ENCODE results near the gene SFXN1.
"Not testable (repeated sequence)": the region's sequence is repeated elsewhere in the genome, so short reads cannot be mapped to it uniquely, and the experiment has no call there.

The SFXN1 gene

DNA sequence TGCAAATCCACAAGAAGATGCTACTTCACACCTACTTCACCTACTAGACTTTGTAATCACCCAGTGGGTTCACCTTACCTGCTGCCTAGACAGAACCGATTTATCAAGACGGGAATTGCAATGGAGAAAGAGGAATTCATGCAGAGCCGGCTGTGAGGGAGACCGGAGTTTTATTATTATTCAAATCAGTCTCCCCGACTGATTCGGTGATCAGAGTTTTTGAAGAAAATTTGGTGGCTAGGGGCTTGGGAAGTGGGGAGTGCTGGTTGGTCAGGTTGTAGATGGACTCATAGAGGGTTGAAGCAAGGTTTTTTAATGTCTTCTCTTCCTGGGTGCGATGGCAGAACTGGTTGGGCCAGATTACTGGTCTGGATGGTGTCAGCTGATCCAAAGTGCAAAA is 23.4 kb downstream of the SFXN1 start:
- DNase-seq = no peak

DNA sequence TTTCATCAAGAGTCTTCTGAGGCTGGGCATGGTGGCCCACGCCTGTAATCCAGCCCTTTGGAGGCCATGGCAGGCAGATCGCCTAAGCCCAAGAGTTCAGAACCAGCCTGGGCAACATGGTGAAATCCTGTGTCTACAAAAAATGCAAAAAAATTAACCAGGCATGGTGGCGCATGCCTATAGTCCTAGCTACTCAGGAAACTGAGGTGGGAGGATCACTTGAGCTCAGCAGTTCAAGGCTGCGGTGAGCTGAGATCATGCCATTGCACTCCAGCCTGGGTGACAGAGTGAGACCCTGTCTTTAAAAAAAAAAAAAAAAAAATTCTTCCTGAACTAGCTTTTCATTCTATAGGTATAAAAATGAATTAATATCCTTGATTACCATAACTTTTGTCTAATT is 29.3 kb downstream of the SFXN1 start:
- DNase-seq = not testable (repeated sequence)

DNA sequence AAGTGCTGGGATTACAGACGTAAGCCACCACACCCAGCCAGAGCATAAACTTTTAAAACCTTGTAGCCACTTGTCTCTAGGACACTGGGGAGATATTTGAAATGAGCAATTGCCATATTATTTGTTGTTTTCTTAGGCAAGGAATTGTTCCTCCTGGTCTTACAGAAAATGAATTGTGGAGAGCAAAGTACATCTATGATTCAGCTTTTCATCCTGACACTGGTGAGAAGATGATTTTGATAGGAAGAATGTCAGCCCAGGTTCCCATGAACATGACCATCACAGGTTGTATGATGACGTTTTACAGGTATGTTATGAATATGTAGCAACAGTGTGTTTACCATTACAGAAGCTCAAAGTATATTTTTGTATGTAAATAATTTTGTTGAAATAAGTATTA is 30.5 kb downstream of the SFXN1 start:
- no peak for DNase-seq

- no peak for DNase-seq
These were observed 34.9 kb downstream of the SFXN1 start for GRCh38 chr5:175513297-175513696.

- no peak for DNase-seq
These were observed 35.4 kb downstream of the SFXN1 start for GRCh38 chr5:175513726-175514125.

GRCh38 chr5:175516933-175517823 is 38.8 kb downstream of the SFXN1 start:
- DNase-seq = no peak

DNA sequence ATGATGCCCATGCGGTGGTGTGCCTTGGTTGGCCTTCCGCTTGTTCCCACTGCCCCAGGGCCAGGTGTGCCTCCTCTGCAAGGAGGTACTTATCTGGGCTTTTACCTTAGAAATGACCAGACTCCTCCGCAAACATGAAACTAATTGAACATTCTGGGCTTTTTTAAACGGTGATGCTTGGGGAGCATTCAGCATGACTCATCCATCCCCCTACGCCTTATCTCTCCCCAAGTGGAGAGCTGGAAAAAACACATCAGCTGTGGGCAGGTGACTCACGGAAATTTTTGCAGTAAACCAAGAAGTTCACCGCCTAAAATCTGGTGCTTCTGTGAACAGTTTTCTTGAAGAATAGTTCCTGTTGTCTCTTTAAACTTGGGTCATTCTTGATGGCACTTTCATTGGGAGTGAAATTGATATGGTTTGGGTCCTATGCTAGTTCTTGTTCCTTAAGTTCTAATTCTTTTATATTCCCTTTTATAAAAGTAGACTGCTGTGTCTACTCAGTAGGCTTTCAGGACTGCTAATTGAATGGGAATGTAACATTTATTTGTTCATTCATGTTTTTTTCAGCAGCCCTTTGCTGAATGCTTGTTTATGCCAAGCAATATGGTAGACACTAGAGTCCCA is 39.6 kb downstream of the SFXN1 start:
- no peak for DNase-seq

GRCh38 chr5:175519006-175519405 is 40.6 kb downstream of the SFXN1 start:
- no peak for DNase-seq

DNA sequence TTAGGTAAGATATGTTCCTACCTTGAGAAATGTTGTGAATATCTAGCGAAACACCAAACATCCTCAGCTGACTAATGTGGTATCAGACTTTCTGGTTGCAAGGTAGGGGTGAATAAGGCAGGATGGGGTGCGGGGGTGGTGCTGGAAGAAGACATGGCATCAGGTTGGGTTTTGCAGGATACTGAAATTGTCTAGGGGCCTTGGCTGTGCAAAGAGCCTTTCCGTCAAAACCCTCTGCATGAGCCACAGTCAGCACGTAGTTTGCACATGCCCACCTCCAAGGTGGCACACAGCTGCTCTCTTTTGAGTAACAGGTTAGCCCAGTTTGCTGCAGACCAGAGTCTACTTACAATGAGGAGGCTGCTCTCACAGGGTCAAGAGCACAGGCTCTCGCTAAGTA is 42.0 kb downstream of the SFXN1 start:
- DNase-seq = no peak

GRCh38 chr5:175520873-175521272 is 42.5 kb downstream of the SFXN1 start:
- DNase-seq = no peak

DNA sequence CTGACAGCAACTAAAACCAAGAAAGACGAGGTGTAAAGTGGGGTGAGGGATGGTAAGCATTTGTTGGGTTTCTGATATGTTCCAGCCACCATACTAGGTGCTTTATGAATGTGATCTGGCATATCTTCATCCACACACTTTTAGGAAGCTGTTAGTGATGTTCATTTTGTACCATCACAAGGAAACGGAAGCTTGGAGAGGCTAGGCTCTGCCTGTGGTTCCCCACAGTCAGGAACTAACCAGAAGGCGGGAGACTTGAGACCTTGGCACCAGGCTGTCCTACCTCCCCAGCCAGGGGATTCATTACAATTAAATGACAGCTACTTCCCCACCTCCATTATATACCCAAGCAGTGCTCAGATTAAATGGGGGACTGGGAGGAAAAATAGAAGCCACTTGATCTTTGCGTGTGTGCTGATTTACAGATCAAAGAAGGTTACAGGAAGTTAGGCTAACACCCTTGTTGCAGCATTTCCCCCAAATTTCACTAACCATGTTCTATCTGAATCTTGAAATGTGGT is 43.0 kb downstream of the SFXN1 start:
- DNase-seq = no peak

DNA sequence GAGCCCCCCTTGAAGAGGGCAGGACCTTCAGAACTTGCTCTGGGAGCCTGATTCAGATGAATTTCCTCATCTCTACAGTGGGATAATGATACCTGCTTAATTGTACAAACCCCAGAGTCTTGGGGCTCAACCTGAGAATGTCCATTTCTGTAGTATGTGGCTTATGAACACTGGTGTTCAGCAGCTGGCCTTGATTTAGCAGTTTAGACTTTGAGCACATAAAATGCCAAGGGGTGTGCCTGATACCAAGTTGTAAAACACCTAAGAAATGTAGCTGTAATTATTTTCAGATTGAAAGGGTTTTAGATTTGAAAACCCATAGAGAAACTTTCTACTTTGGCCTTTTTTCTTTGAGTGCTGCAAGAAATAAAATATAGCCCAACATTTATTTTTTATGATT is 44.9 kb downstream of the SFXN1 start:
- no peak for DNase-seq

GRCh38 chr5:175524211-175524610 is 45.9 kb downstream of the SFXN1 start:
- no peak for DNase-seq

DNA sequence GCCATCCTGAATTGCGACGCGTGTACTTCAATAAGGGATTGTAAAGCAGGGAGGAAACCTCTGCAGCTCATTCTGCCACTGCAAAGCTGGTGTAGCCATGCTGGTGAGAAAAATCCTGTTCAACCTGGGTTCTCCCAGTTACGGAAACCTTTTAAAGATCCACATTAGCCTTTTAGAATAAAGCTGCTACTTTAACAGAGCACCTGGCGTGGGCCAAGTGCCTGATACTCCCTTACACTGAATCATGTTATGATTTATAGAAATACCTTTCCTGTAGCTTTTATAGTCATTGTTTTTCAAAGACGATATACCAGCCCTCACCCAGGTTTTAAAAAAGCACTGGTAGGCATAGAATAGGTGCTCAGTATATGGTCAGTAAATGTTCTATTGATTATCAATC is 48.3 kb downstream of the SFXN1 start:
- DNase-seq = no peak

DNA sequence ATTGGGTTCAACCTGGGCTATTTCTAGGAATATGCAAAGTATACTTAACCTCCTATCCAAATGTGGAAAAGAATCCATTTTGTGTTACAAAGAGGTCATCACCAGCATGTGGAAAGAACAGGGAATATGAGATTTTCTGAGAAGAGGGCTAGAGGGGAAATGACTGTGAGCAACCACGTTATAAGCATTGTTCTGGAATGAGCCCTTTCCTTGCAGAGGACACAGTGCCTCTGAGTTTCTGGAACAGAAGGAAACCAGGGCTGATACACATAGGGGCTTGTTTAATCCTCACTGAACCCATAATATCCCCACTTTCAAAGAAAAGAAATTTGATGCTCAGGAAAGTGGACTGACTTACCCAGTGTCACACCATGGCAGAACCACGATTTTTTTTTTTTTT is 53.0 kb downstream of the SFXN1 start:
- no peak for DNase-seq

DNA sequence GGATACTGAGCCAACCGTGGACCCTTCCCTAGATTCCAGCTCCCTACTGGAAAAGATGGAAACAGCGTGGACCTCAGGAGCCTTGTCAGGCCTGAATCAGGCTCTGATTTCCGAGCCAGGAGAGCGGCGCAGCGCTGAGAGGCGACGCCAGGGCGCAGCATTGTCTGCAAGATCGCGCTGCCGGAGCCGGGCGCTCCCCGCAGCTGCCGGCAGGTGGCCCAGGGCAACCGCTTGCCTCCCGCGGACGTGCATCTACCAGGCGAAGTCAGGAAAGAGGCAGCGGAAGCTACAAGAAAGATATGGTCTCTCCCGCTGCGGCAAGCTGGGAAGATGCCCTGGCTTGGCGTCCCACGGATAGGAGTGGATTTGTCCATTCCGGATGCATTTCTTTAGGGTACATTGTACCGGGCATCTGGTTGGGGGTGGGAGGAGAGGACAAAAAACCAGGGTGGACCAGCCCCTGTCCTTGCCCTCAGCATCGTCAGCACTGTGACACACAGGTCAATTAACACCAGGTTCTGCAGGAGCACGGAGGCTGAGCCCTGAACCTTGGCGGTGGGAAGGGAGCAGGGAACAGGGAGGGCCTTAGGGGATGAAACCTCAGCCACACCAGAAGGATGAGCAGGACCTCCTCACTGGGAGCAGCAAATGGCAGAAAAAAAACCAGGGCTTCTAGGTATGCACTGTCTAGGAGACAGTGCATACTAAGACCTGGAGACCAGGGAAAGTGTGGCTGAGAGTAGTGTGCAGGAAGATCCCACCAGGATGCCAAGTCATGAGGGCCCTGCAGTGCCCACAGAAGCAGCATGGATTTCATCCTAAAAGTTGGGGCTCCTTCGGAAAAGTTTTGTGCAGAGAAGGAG is 55.9 kb downstream of the SFXN1 start:
- peak; percentile 2 for DNase-seq

GRCh38 chr5:175535331-175535730 is 57.0 kb downstream of the SFXN1 start:
- not testable (repeated sequence) for DNase-seq

DNA sequence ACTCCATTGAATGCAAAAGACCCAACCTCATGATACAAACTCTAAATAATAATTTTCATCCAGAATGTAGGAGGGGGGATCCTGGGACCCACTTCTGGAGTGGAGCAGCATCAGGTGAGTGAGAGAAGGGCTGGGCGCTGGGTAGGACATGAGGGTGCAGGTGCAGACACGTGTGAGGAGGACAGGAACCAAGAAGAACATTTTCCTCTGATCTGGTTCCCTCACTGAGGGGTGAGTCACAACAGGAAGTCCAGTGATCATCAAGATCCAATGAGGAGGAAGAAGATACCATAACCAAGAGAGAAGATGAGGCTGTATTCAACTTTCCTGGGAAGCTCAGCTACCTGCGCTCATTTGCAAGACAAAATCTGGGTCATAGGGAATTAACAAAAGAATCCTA is 57.4 kb downstream of the SFXN1 start:
- DNase-seq = no peak

GRCh38 chr5:175538576-175538975 is 60.2 kb downstream of the SFXN1 start:
- DNase-seq = no peak

DNA sequence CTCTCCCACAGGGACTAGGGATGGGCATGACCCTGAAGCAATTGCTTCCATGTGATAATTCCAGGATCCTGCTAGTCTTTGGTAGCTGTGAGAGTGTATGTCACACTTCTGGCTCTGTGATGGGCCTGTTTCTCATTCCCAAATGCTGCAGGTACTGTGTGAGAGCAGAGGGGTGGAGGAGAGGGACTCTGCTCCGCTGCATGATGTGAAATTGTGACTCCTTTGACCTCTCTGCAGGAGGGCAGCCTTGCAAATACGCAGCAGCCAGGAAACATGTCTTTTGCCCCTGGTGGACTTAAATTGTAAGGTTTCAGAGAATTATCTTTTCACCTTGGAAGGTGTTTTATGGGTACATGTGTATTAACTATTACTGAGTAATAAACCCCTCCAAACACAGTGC is 61.6 kb downstream of the SFXN1 start:
- no peak for DNase-seq

DNA sequence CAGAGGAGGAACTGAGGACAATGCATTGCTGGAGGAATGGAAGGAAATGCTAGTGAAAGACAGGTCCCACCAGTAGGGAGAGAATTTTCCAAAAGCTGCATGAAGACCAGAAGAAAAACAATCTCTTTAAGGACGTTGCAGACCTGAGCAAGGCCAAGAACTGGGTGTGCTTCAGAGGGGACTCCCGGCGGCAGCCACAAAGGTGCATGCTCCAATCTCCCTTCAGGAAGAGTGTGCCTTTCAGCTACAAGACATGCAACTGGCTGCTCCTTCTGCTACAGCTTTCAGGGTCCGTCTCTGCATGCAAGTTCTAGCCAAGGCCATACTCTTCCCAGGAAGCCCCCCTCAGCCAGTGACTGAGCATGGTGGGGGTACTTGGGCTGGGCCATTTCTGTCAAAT is 62.9 kb downstream of the SFXN1 start:
- DNase-seq = no peak

GRCh38 chr5:175542232-175542965 is 64.0 kb downstream of the SFXN1 start:
- no peak for DNase-seq

GRCh38 chr5:175542966-175543235 is 64.5 kb downstream of the SFXN1 start:
- DNase-seq = no peak

Data from NCI-H1417 treated with DMSO at 0.1 percent for 48 hours (cell line).